RWPE1 (cell line): ENCODE measurements around the gene C1QTNF6.

Experiments used
- CTCF ChIA-PET: fragments of 350-600 bp; sonication (Branson Sonifier 250); formaldehyde crosslinking; extraction: SDS; loops from one replicate; lab custom pipeline; 2021; lab: Yijun Ruan, JAX
- POLR2A ChIA-PET: fragments of 400-600 bp; formaldehyde crosslinking; extraction: SDS; loops from one replicate; lab custom pipeline; 2020; ENCODE audit warnings: antibody characterized with exemption; ENCODE audit not compliant: low non-redundant PET; lab: Yijun Ruan, JAX
- DNase-seq: peaks from one replicate; pipeline ENCODE4 v3.0.0; 2012; ENCODE audit warnings: low spot score
- H3K27ac ChIP-seq: fragments of 450-650 bp; 2 replicates; pipeline ENCODE4 v1.5.1; 2017
- TF ChIP-seq, protein P1 (sequence below): fragments of 450-650 bp; conservative IDR thresholded peaks from 2 replicates; pipeline ENCODE4 v1.5.1; 2017; ENCODE audit warnings: low read depth, mild to moderate bottlenecking

Gene C1QTNF6

GRCh38 chr22:37206841-37207821 is 19.1 kb upstream of the C1QTNF6 start:
- no peak for DNase-seq
- ChIA-PET CTCF (interaction anchor here (0.6 kb wide), 1 partner anchor 345 kb away, joined by 3 read pairs; no protein-coding TSS in a partner anchor), POLR2A (no interaction called here)
- TF ChIP-seq, protein P1, sequence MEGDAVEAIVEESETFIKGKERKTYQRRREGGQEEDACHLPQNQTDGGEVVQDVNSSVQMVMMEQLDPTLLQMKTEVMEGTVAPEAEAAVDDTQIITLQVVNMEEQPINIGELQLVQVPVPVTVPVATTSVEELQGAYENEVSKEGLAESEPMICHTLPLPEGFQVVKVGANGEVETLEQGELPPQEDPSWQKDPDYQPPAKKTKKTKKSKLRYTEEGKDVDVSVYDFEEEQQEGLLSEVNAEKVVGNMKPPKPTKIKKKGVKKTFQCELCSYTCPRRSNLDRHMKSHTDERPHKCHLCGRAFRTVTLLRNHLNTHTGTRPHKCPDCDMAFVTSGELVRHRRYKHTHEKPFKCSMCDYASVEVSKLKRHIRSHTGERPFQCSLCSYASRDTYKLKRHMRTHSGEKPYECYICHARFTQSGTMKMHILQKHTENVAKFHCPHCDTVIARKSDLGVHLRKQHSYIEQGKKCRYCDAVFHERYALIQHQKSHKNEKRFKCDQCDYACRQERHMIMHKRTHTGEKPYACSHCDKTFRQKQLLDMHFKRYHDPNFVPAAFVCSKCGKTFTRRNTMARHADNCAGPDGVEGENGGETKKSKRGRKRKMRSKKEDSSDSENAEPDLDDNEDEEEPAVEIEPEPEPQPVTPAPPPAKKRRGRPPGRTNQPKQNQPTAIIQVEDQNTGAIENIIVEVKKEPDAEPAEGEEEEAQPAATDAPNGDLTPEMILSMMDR = no peak
- no peak overlapping the region for H3K27ac ChIP-seq

DNA sequence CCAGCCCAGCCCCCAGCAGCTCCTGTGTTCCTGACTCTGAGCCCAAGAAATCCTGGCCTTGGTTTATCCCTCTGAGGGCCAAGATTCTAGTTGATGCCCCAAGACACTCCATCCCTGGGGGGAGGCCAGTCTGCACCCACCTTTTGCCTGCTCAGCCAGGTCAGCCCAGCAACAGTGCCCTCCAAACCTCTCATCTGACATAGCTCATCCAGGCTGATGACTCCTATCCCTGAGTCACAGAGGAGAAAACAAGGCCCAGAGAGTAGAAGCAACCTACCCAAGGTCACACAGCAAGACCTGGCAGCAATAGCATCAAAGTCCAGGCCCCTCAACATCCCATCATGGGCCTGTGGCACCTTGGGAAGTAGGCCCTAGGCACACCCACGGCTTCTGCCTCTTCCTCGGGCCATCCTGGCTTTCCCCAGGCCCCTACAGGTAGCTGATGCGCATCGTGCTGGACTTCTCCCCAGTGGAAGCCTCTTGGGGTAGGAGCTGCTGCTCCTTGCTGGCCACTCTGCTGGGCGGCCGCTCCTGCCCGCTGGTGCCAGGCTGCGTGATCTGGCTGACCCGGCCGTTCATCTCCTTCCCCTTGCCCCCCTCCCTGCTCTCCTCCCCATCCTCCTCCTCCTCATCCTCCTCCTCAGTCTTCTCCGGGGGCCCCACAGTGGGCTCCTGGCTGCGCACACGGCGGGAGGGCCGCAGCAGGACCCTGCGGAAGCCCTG is 18.2 kb upstream of the C1QTNF6 start:
- POLR2A ChIA-PET = no interaction called here
- TF ChIP-seq, protein P1 = no peak
- CTCF ChIA-PET = interaction anchor here (0.6 kb wide), 1 partner anchor 346 kb away, joined by 3 read pairs; no protein-coding TSS in a partner anchor
- no peak for DNase-seq
- no peak overlapping the region for H3K27ac ChIP-seq

DNA sequence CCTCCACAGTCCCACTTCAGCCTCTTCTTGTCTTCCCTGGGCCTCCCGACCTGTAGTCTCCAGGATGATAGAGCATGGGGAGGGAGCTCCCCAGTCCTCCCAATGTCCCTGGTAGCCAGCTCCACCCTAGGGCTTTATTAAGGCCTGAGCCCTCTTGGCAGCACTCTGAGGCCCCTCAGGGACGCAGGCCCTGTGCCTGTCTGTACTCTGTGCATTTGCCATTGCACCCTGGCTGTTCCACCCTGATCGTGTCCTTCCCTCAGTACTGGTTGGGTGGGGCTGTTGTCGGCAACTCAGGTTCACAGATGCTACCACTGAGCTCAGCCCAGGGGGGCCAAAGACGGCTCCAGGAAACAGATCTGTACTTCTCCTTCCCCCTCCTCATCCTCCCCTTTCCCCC is 17.0 kb upstream of the C1QTNF6 start:
- POLR2A ChIA-PET = no interaction called here
- TF ChIP-seq, protein P1 = no peak
- CTCF ChIA-PET = no interaction called here
- DNase-seq = no peak
- no peak overlapping the region for H3K27ac ChIP-seq

GRCh38 chr22:37204045-37204655 is 16.1 kb upstream of the C1QTNF6 start:
- no peak for DNase-seq
- TF ChIP-seq, protein P1 = no peak
- CTCF ChIA-PET = no interaction called here
- POLR2A ChIA-PET = no interaction called here
- no peak overlapping the region for H3K27ac ChIP-seq

DNA sequence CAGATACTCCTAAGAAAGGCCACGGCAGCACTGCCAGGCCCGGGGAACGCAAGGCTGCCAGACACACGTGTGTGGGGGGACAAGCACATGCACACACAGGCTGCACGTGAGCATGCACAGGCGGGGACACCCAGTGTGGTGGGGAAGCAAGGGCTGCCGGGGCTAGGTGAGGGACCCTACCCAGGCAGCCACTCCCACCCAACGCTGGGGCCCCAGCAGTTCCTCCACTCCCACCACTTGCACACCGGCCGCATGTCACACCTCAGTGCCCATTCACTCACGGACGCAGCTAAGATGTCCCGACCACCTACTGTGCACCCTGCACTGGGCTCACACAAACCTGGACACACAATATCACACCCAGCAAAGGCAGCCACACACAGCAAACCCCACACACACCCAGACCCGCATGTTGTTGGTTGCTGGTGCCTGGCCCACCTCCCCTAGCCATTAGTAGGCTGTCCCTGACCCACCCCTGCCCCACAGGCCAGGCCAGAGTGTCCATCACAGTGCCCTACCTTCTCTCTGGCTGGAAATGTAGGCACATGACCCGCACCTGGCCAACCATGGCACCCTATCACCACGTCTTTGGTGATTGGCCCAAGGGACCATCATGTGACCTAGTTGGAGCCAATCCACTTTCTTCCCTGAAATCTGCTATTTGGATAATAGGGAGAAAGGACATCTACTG is 15.5 kb upstream of the C1QTNF6 start:
- POLR2A ChIA-PET = no interaction called here
- no peak for DNase-seq
- CTCF ChIA-PET = no interaction called here
- TF ChIP-seq, protein P1 = no peak
- no peak overlapping the region for H3K27ac ChIP-seq
